Neural progenitor cell (in vitro differentiated cells): ENCODE measurements around the gene VPS37B.

Experiments
- CTCF ChIP-seq: fragments of 200-600 bp; sonication (generic); IDR thresholded peaks from 2 replicates; pipeline ENCODE4 v1.5.1; 2017; ENCODE audit warnings: antibody characterized with exemption, mild to moderate bottlenecking
- EZH2 ChIP-seq: fragments of 200-600 bp; sonication (generic); IDR thresholded peaks from 2 replicates; pipeline ENCODE4 v1.6.1; 2017; ENCODE audit warnings: antibody characterized with exemption, mild to moderate bottlenecking, moderate library complexity
- EZH2phosphoT487 ChIP-seq: fragments of 200-600 bp; sonication (generic); IDR thresholded peaks from 2 replicates; pipeline ENCODE4 v1.6.1; 2017; ENCODE audit warnings: antibody characterized with exemption

DNA sequence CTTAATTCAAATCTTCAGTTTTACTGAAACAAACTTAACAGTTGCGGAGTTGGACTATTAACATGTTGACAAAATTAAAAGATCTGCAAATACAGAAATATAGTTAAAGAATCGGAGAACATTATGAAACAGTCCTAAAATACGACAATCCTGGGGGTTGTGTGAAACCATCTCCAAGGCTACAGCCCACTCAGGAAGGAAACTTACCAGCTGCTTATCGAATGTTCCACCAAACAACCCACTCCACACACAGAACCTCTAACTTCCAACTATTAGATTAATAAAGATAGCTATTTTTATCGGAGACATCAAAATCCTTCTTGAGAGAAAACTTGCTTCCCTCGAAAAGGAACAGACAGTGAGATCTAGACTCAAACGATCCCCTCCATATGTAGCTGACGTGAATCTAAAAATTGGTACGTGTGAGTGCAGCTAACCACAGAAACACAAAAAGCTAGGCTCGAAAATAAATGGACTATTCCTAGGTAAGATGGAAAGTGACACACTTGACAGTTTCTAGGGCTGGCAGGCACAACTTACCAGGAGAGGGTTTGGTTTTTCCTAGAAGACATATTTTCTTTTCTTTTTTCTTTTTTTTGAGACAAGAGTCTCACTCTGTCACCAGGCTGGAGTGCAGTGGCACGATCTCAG, 12.9 kb downstream of the VPS37B start:
- no peak for TF ChIP-seq EZH2
- TF ChIP-seq CTCF, result no peak
- no peak for TF ChIP-seq EZH2phosphoT487
